GM12878 (cell line): ENCODE results near the gene MCF2L2. TPM values are rescaled to one million over a fixed set of nuclear protein-coding genes. Genes with fewer than 3 reads are reported as not detected.

Experiments
- ATAC-seq: fragments of 200-7000 bp; cut with Tn5 transposase; 3 replicates; pipeline ENCODE4 v1.9.1; 2020; ENCODE audit warnings: mild to moderate bottlenecking, moderate library complexity
- BruUV-seq: library from RNA; stranded (reverse); fragments of 400-500 nt; replicated peaks from 2 replicates; lab custom pipeline; 2021; lab: Mats Ljungman, UMichigan
- CTCF ChIA-PET: fragments of 300-600 bp; sonication (Branson Sonifier 250); formaldehyde crosslinking; extraction: SDS; loops from one replicate; lab custom pipeline; 2021; ENCODE audit warnings: inconsistent platforms; lab: Yijun Ruan, JAX
- POLR2A ChIA-PET: fragments of 350-600 bp; formaldehyde crosslinking; extraction: SDS; loops from one replicate; lab custom pipeline; 2021; ENCODE audit warnings: inconsistent platforms; lab: Charles Lee
- RAD21 ChIA-PET: fragments of 300-600 bp; sonication (Branson Sonifier 250); formaldehyde crosslinking; loops from one replicate; lab custom pipeline; 2023; ENCODE audit warnings: antibody characterized with exemption; ENCODE audit not compliant: unreplicated experiment; lab: Charles Lee
- SMC1A ChIA-PET: fragments of 300-600 bp; sonication (Branson Sonifier 250); formaldehyde crosslinking; loops from one replicate; lab custom pipeline; 2023; ENCODE audit not compliant: unreplicated experiment, uncharacterized antibody; lab: Charles Lee
- DNase-seq: peaks from one replicate; pipeline ENCODE4 v3.0.0-alpha.2; 2011; ENCODE audit warnings: low read depth, low spot score
- FAIRE-seq: peaks from 3 replicates; lab custom pipeline; 2011; peaks lifted over from hg19 to GRCh38; lab: Jason Lieb, UNC
- H2AFZ ChIP-seq: 2 replicates; pipeline ENCODE4 v1.6.0; 2011; ENCODE audit warnings: low read depth, low read length, control low read depth; ENCODE audit not compliant: control insufficient read depth
- H3K27ac ChIP-seq: 2 replicates; pipeline ENCODE4 v1.5.1; 2011; ENCODE audit warnings: control low read depth; ENCODE audit not compliant: control insufficient read depth, insufficient read depth
- H3K27me3 ChIP-seq, 2 experiments: replicated peaks in 1 of 2; 2 replicates each; pipeline versions ENCODE4 v1.6.0 to v1.6.1; 2011; ENCODE audit warnings: low read length in 1 of 2; ENCODE audit not compliant: control insufficient read depth in 2 of 2, insufficient read depth in 2 of 2
- H3K36me3 ChIP-seq, 2 experiments: 2 replicates each; pipeline ENCODE4 v1.5.1; 2011; ENCODE audit warnings: low read length in 1 of 2; ENCODE audit not compliant: control insufficient read depth in 2 of 2, insufficient read depth in 2 of 2
- H3K4me1 ChIP-seq: 2 replicates; pipeline ENCODE4 v1.6.1; 2011; ENCODE audit warnings: mild to moderate bottlenecking, low read length, moderate library complexity, mixed read lengths; ENCODE audit not compliant: control insufficient read depth, insufficient read depth
- H3K4me2 ChIP-seq: 2 replicates; pipeline ENCODE4 v1.6.0; 2011; ENCODE audit warnings: control low read depth; ENCODE audit not compliant: control insufficient read depth, insufficient read depth
- H3K4me3 ChIP-seq: fragments of 200-600 bp; sonication (generic); 2 replicates; pipeline ENCODE4 v1.5.1; 2016
- H3K79me2 ChIP-seq: 2 replicates; pipeline ENCODE4 v1.6.0; 2011; ENCODE audit warnings: low read length; ENCODE audit not compliant: control insufficient read depth, insufficient read depth
- H3K9ac ChIP-seq: 2 replicates; pipeline ENCODE4 v1.8.0; 2011; ENCODE audit warnings: low read length, control low read depth, mixed read lengths; ENCODE audit not compliant: control insufficient read depth, insufficient read depth
- H3K9me3 ChIP-seq: replicated peaks from 3 replicates; pipeline ENCODE4 v1.5.1; 2011; ENCODE audit warnings: mild to moderate bottlenecking, low read length; ENCODE audit not compliant: control insufficient read depth, insufficient read depth
- H4K20me1 ChIP-seq: 2 replicates; pipeline ENCODE4 v1.6.0; 2011; ENCODE audit not compliant: control insufficient read depth, insufficient read depth
- IRF4 ChIP-seq: IDR thresholded peaks from 2 replicates; pipeline ENCODE4 v1.6.1; 2011; ENCODE audit warnings: low read depth, low read length
- PAX8 ChIP-seq: fragments of 450-650 bp; IDR thresholded peaks from 2 replicates; pipeline ENCODE4 v1.6.1; 2017; ENCODE audit warnings: mild to moderate bottlenecking, moderate library complexity
- POLR2AphosphoS2 ChIP-seq: IDR thresholded peaks from 2 replicates; pipeline ENCODE4 v1.6.1; 2011; ENCODE audit warnings: low read depth, mild to moderate bottlenecking, low read length, improper control_type of control experiment, moderate library complexity
- RELA ChIP-seq: fragments of 450-650 bp; IDR thresholded peaks from 2 replicates; pipeline ENCODE4 v1.8.0; 2014; ENCODE audit warnings: borderline replicate concordance; ENCODE audit not compliant: partially characterized antibody
- RFX5 ChIP-seq: IDR thresholded peaks from 2 replicates; pipeline ENCODE4 v1.6.1; 2011; ENCODE audit warnings: low read depth, low read length, improper control_type of control experiment
- TCF12 ChIP-seq: IDR thresholded peaks from 2 replicates; pipeline ENCODE4 v1.6.1; 2011; ENCODE audit warnings: low read depth, mild to moderate bottlenecking, low read length
- ZBTB11 ChIP-seq: fragments of 450-650 bp; formaldehyde crosslinking; IDR thresholded peaks from 2 replicates; pipeline ENCODE4 v1.5.0; 2022; ENCODE audit warnings: mild to moderate bottlenecking, missing genetic modification characterization
- ZNF592 ChIP-seq: fragments of 450-650 bp; IDR thresholded peaks from 2 replicates; pipeline ENCODE4 v1.6.1; 2017; ENCODE audit warnings: mild to moderate bottlenecking, moderate library complexity
- WGBS: methylation state at CpG from one replicate; pipeline ENCODE4 v1.1.6; 2016; ENCODE audit warnings: low lambda C conversion rate; ENCODE audit not compliant: insufficient replicate concordance, insufficient coverage; ENCODE audit errors: missing lambda C conversion rate; 5-methylcytosine and 5-hydroxymethylcytosine counted together
- in situ Hi-C: fragments of 300-500 bp; cut with MboI; formaldehyde crosslinking; loops from 9 replicates; pipeline ENCODE4 v1.14.3; 2018; ENCODE audit warnings: mixed read lengths
- intact Hi-C: fragments of 100-400 bp; cut with micrococcal nuclease; formaldehyde crosslinking; loops from one replicate; pipeline ENCODE4 v1.14.2; 2022; ENCODE audit not compliant: unreplicated experiment
- polyA plus RNA-seq, 11 experiments: library from polyadenylated mRNA; depleted of rRNA in 4 of 11; unstranded in 6 of 11; stranded (reverse) in 5 of 11; fragments of >200 nt; fragmentation: Nextera tagmentation in 4 of 11; fragmentation: Illumina TruSeq in 1 of 11; extraction: Ambion mirVana in 4 of 11; extraction: Trizol in 1 of 11; gene quantifications; 1 replicate in 1 of 11; 2 replicates in 10 of 11; pipeline versions ENCODE4 v1.2.1 to v1.2.3, GENCODE V29; 2011 to 2016; ENCODE audit warnings: inconsistent platforms in 2 of 11, missing spikeins in 2 of 11, low read depth in 1 of 11
- total RNA-seq, 4 experiments: library from RNA; depleted of rRNA in 3 of 4; stranded (reverse); fragments of >200 nt in 3 of 4; fragmentation: Illumina TruSeq in 1 of 4; extraction: Trizol in 1 of 4; gene quantifications; 2 replicates each; pipeline versions ENCODE4 v1.2.1 to v1.2.3, GENCODE V29; 2013 to 2021
- TF ChIP-seq, protein P1 (sequence below): IDR thresholded peaks from 2 replicates; pipeline ENCODE4 v1.6.1; 2012; ENCODE audit warnings: low read depth, low read length, improper control_type of control experiment
- TF ChIP-seq, protein P2 (sequence below): fragments of 450-650 bp; IDR thresholded peaks from 2 replicates; pipeline ENCODE4 v1.6.1; 2018; ENCODE audit warnings: mild to moderate bottlenecking, low read depth, moderate library complexity; ENCODE audit not compliant: partially characterized antibody

Gene MCF2L2
- total and polyA plus RNA-seq, 10 of the 15 experiments (the other 5 are each of a cell fraction or from before 2014, with no cell fraction given) = 0.37 to 2.8 (median 1.4) TPM

DNA sequence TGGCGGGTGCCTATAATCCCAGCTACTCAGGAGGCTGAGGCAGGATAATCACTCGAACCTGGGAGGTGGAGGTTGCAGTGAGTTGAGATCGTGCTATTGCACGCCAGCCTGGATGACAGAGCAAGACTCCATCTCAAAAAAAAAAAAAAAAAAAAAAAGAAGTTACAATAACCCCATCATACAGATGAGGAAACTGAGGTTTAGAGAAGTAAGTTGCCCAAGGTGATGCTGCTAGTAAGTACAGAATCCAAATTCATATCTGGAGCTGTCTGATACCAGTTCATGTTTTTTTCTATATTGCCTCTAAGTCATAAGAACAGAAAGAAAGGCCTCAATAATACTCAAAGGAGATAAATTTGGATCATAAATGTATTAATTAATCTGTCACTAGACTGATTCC, 40.6 kb downstream of the MCF2L2 start:
- BruUV-seq = no TSS peak
- no peaks in the 10 kb centered on the region for H3K4me1 ChIP-seq
- FAIRE-seq (no peak), ATAC-seq (no peak), DNase-seq (no peak)
- no peak overlapping the region for H3K4me2 ChIP-seq
- ChIA-PET CTCF (interaction anchor here (0.6 to 3.1 kb wide), 5 partner anchors 158 to 1487 kb away, joined by 3 to 31 read pairs (median 3); no protein-coding TSS in a partner anchor), RAD21 (interaction anchor here (0.7 to 3.2 kb wide), 3 partner anchors 203 to 674 kb away, joined by 5 to 12 read pairs (median 5); no protein-coding TSS in a partner anchor), POLR2A (interaction anchor here (0.7 kb wide), 1 partner anchor 690 kb away, joined by 6 read pairs; no protein-coding TSS in a partner anchor), SMC1A (interaction anchor here (1.4 to 1.7 kb wide), 3 partner anchors 203 to 379 kb away, joined by 3 to 14 read pairs (median 11); no protein-coding TSS in a partner anchor)
- H3K27me3 ChIP-seq = no peaks in the 10 kb centered on the region
- H2AFZ ChIP-seq = no peak overlapping the region
- in situ Hi-C loops (loop anchor here (5.0 kb wide), 2 partner anchors 265 to 480 kb away; no protein-coding TSS in a partner anchor), intact Hi-C loops (no loop called here)
- WGBS = 19% methylated on average over 4 of the region's 4 CpGs
- H4K20me1 ChIP-seq = no peaks in the 10 kb centered on the region
- no peak overlapping the region for H3K4me3 ChIP-seq
- H3K27ac ChIP-seq = no peak overlapping the region
- no peaks in the 10 kb centered on the region for H3K79me2 ChIP-seq
- H3K36me3 ChIP-seq = no peaks in the 10 kb centered on the region
- H3K9ac ChIP-seq = no peak overlapping the region
- no peaks in the 10 kb centered on the region for H3K9me3 ChIP-seq
- TF ChIP-seq TCF12 (no peak), PAX8 (no peak), RELA (no peak), RFX5 (no peak), IRF4 (no peak), POLR2AphosphoS2 (no peak), ZBTB11 (CRISPR knock-in tag) (no peak), ZNF592 (no peak)
- TF ChIP-seq, protein P1, sequence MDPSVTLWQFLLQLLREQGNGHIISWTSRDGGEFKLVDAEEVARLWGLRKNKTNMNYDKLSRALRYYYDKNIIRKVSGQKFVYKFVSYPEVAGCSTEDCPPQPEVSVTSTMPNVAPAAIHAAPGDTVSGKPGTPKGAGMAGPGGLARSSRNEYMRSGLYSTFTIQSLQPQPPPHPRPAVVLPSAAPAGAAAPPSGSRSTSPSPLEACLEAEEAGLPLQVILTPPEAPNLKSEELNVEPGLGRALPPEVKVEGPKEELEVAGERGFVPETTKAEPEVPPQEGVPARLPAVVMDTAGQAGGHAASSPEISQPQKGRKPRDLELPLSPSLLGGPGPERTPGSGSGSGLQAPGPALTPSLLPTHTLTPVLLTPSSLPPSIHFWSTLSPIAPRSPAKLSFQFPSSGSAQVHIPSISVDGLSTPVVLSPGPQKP = no peak
- TF ChIP-seq, protein P2, sequence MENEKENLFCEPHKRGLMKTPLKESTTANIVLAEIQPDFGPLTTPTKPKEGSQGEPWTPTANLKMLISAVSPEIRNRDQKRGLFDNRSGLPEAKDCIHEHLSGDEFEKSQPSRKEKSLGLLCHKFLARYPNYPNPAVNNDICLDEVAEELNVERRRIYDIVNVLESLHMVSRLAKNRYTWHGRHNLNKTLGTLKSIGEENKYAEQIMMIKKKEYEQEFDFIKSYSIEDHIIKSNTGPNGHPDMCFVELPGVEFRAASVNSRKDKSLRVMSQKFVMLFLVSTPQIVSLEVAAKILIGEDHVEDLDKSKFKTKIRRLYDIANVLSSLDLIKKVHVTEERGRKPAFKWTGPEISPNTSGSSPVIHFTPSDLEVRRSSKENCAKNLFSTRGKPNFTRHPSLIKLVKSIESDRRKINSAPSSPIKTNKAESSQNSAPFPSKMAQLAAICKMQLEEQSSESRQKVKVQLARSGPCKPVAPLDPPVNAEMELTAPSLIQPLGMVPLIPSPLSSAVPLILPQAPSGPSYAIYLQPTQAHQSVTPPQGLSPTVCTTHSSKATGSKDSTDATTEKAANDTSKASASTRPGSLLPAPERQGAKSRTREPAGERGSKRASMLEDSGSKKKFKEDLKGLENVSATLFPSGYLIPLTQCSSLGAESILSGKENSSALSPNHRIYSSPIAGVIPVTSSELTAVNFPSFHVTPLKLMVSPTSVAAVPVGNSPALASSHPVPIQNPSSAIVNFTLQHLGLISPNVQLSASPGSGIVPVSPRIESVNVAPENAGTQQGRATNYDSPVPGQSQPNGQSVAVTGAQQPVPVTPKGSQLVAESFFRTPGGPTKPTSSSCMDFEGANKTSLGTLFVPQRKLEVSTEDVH = no peak
